ENCODE results near the gene SFMBT2.

Gene SFMBT2

DNA sequence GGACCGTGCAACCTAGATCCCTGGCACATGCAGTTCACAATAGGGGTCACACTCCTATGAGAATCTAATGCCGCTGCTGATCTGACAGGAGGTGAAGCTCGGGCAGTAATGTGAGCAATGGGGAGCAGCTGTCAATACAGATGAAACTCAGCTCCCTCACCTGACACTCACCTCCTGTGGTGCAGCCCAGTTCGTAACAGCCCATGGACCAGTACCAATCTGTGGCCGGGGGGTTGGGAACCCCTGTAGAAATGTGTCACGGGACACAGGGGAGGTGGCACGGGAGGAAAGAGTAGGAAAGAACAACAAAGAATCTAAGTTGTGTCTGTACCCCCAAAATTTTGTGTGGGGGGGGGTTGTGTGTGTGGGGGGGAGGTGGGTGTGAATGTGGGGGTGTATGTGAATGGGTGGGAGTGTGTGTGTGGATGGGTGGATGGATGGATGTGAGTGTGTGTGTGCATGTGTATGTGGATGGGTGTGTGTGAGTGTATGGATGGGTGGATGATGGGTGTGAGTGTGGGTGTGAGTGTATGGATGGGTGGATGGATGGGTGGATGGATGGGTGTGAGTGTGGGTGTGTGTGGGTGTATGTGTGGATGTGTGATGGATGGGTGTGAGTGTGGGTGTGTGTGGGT, 33.1 kb downstream of the SFMBT2 start:
- no peak for TF ChIP-seq ZNF274 (IDR thresholded peaks at IDR 0.05; ENCODE audit: low read depth, low read length)

GRCh38 chr10:7374795-7375194, 36.0 kb downstream of the SFMBT2 start:
- no peak for TF ChIP-seq ZNF274 (IDR thresholded peaks at IDR 0.05; ENCODE audit: low read depth, low read length)
- no peak overlapping the region for H3K4me3 ChIP-seq (ENCODE audit: low read length)

More for the DNA sequence above, 33.1 kb downstream of the SFMBT2 start:
- no peak overlapping the region for H3K4me3 ChIP-seq (ENCODE audit: low read length)

- H3K4me3 ChIP-seq (ENCODE audit: low read length) = no peak overlapping the region
- no peak for TF ChIP-seq ZNF274 (IDR thresholded peaks at IDR 0.05; ENCODE audit: low read depth, low read length)
These were observed 37.8 kb downstream of the SFMBT2 start for GRCh38 chr10:7373039-7373438.

GRCh38 chr10:7372504-7372903, 38.3 kb downstream of the SFMBT2 start:
- TF ChIP-seq ZNF274 (IDR thresholded peaks at IDR 0.05; ENCODE audit: low read depth, low read length) = no peak
- no peak overlapping the region for H3K4me3 ChIP-seq (ENCODE audit: low read length)

DNA sequence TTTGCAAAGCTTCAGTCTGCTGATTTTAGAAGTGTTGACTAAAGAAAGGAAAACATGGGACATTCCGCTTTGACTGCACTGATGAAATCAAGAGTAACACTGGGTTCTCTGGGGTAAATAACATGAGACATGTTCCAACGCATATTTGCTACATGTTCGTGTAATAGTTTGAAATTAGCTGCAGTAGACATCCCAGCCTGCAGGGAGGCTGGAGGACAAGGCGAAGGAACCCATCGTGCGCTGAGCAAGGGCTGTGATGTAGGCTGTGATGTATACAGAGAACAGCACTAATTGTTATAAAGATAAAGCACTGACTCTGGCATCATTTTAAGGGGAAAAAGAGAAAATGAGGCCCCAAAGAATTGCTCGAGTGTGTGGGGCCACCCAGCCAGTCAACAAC, 40.3 kb downstream of the SFMBT2 start:
- no peak overlapping the region for H3K4me3 ChIP-seq (ENCODE audit: low read length)
- no peak for TF ChIP-seq ZNF274 (IDR thresholded peaks at IDR 0.05; ENCODE audit: low read depth, low read length)

GRCh38 chr10:7365027-7365745, 45.6 kb downstream of the SFMBT2 start:
- H3K4me3 ChIP-seq (ENCODE audit: low read length) = no peak overlapping the region
- no peak for TF ChIP-seq ZNF274 (IDR thresholded peaks at IDR 0.05; ENCODE audit: low read depth, low read length)

- no peak for TF ChIP-seq ZNF274 (IDR thresholded peaks at IDR 0.05; ENCODE audit: low read depth, low read length)
These were observed 46.4 kb downstream of the SFMBT2 start for GRCh38 chr10:7364474-7364873.

DNA sequence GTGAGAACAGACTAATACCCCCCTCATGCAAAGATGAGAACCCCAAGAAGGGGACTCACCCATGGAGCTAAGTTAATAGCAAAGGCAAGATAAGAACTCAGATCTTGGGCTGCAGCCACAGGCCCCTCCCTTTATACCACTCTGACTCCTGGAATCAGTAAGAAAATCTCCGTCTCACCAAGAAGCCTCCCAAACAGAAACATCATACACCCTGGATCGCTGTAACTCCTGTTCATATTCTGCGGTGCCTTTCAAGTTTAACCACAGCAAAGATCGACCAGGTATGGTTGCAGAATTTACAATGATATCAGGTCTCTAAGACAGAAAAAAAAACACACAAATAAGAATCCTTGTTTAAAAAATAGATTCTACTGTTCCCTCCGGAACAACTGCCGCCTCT, 47.1 kb downstream of the SFMBT2 start:
- TF ChIP-seq ZNF274 (IDR thresholded peaks at IDR 0.05; ENCODE audit: low read depth, low read length) = no peak

More at GRCh38 chr10:7364474-7364873, 46.4 kb downstream of the SFMBT2 start:
- H3K4me3 ChIP-seq (ENCODE audit: low read length) = no peak overlapping the region

DNA sequence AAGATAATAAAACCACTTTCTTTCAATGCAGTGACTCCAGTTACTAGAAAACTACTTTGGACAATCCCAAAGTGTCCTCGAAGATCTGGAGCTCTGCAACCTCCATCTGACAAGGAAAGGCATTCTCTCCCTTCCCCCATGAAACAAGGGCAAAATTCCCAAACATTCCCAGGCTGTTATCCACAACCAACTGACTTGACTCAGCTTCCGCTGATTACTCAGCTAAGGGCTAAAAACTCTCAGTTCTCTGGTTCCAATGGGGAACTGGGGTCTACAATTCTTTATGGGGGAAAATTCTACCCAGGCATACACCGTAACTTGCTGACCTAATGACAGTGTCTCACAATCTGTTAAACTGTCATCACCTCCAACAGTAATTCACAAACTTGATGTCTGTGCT, 48.4 kb downstream of the SFMBT2 start:
- no peak for TF ChIP-seq ZNF274 (IDR thresholded peaks at IDR 0.05; ENCODE audit: low read depth, low read length)
- no peak overlapping the region for H3K4me3 ChIP-seq (ENCODE audit: low read length)

More for the DNA sequence above, 47.1 kb downstream of the SFMBT2 start:
- H3K4me3 ChIP-seq (ENCODE audit: low read length) = no peak overlapping the region

DNA sequence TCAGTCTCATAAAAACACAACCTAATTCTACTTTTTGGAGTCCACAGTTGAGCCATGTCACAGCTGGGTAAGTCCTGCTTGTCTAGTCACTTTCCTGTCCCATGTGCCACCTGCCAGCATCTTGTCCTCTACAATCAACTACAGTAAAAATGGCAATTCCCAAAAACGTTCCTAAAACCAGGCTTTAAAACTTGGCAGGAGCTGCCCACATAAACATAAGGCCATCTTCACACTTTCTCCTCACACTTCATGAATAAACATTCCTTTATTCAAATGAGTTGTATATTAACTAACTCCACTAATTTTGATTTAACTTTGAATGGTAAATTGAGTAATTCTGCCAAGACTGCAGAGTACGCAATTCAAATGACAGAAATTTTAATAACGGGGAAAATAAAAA, 49.5 kb downstream of the SFMBT2 start:
- no peak for TF ChIP-seq ZNF274 (IDR thresholded peaks at IDR 0.05; ENCODE audit: low read depth, low read length)
- H3K4me3 ChIP-seq (ENCODE audit: low read length) = no peak overlapping the region

DNA sequence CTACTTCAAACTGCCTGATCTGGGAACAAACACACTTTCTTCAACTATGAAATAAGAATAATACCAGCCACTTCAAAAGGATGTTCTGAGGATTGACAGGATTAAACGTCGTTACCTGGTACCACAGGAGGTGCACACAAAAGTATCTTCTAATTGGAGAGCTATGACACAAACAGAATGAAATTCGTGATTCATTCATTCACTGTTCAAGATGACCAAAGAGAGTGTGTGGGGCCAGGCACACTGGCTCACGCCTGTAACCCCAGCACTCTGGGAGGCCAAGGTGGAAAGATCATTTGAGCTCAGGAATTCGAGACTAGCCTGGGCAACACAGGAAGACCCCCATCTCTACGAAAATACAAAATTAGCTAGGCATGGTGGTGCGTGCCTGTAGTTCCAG, 50.9 kb downstream of the SFMBT2 start:
- TF ChIP-seq ZNF274 (IDR thresholded peaks at IDR 0.05; ENCODE audit: low read depth, low read length) = no peak
- no peak overlapping the region for H3K4me3 ChIP-seq (ENCODE audit: low read length)

- TF ChIP-seq ZNF274 (IDR thresholded peaks at IDR 0.05; ENCODE audit: low read depth, low read length) = no peak
- no peak overlapping the region for H3K4me3 ChIP-seq (ENCODE audit: low read length)
These were observed 51.5 kb downstream of the SFMBT2 start for GRCh38 chr10:7359356-7359755.

GRCh38 chr10:7357193-7357592, 53.6 kb downstream of the SFMBT2 start:
- no peak overlapping the region for H3K4me3 ChIP-seq (ENCODE audit: low read length)
- TF ChIP-seq ZNF274 (IDR thresholded peaks at IDR 0.05; ENCODE audit: low read depth, low read length) = no peak

GRCh38 chr10:7354330-7355047, 56.3 kb downstream of the SFMBT2 start:
- H3K4me3 ChIP-seq (ENCODE audit: low read length) = no peak overlapping the region
- no peak for TF ChIP-seq ZNF274 (IDR thresholded peaks at IDR 0.05; ENCODE audit: low read depth, low read length)

GRCh38 chr10:7351894-7352293, 58.9 kb downstream of the SFMBT2 start:
- no peak for TF ChIP-seq ZNF274 (IDR thresholded peaks at IDR 0.05; ENCODE audit: low read depth, low read length)
- H3K4me3 ChIP-seq (ENCODE audit: low read length) = no peak overlapping the region

Data from GM08714 (cell line).